BJ (cell line): Measurements from ENCODE around the gene ITGAV. TPM values are rescaled to one million over a fixed set of nuclear protein-coding genes. Genes with fewer than 3 reads are reported as not detected.
A peak's percentile ranks its signal among the peaks of the same experiment; 100 is the strongest.

ENCODE experiments used
- CTCF ChIA-PET: fragments of 350-600 bp; formaldehyde crosslinking; extraction: SDS; loops from one replicate; lab custom pipeline; 2021; ENCODE audit warnings: antibody characterized with exemption, inconsistent platforms; lab: Yijun Ruan, JAX
- POLR2A ChIA-PET: fragments of 300-600 bp; sonication (Branson Sonifier 250); formaldehyde crosslinking; extraction: SDS; loops from one replicate; lab custom pipeline; 2021; ENCODE audit warnings: antibody characterized with exemption; lab: Charles Lee
- DNase-seq: peaks from one replicate; pipeline ENCODE4 v3.0.0-alpha.2; 2011; ENCODE audit warnings: low read depth
- H3K27me3 ChIP-seq: 2 replicates; pipeline ENCODE4 v1.6.0; 2011; ENCODE audit warnings: low read length; ENCODE audit not compliant: control insufficient read depth, insufficient read depth
- H3K36me3 ChIP-seq: 2 replicates; pipeline ENCODE4 v1.5.1; 2011; ENCODE audit warnings: low read length; ENCODE audit not compliant: control insufficient read depth, insufficient read depth
- H3K4me3 ChIP-seq: 2 replicates; pipeline ENCODE4 v1.5.1; 2011; ENCODE audit warnings: low read depth, mild to moderate bottlenecking, control low read depth, low read length
- CTCF ChIP-seq: IDR thresholded peaks from 2 replicates; pipeline ENCODE4 v1.5.1; 2011; ENCODE audit warnings: low read depth, mild to moderate bottlenecking, control low read depth, inconsistent platforms, low read length, moderate library complexity; ENCODE audit not compliant: insufficient read depth
- polyA plus RNA-seq: library from polyadenylated mRNA; depleted of rRNA; stranded (reverse); fragments of >200 nt; gene quantifications from 2 replicates; pipeline ENCODE4 v1.2.3, GENCODE V29; 2011

The ITGAV gene
- polyA plus RNA-seq, 1 experiment, result 103 TPM

GRCh38 chr2:186641132-186641806 lies 51.4 kb downstream of the ITGAV start:
- Histone ChIP-seq H3K27me3 (no peaks in the 10 kb centered on the region), H3K4me3 (no peak overlapping the region), H3K36me3 (peaks cover 4% of the 10 kb centered on the region; the same call in 1 of the 2 replicates)
- CTCF ChIA-PET, result interaction anchor here (0.9 to 4.3 kb wide), 22 partner anchors 8 to 152 kb away, joined by 3 to 102 read pairs (median 6); no protein-coding TSS in a partner anchor
- POLR2A ChIA-PET, result no interaction called here
- TF ChIP-seq CTCF, result no peak
- DNase-seq, result no peak

- DNase-seq, result peak; percentile 28
- Histone ChIP-seq H3K27me3 (no peaks in the 10 kb centered on the region), H3K36me3 (peaks cover 4% of the 10 kb centered on the region; the same call in 1 of the 2 replicates), H3K4me3 (no peak overlapping the region)
- POLR2A ChIA-PET, result no interaction called here
- peak; percentile 79 for TF ChIP-seq CTCF
- CTCF ChIA-PET, result interaction anchor here (0.6 to 4.3 kb wide), 26 partner anchors 8 to 907 kb away, joined by 3 to 102 read pairs (median 6); no protein-coding TSS in a partner anchor
These were observed 52.0 kb downstream of the ITGAV start for GRCh38 chr2:186641807-186642321.

- POLR2A ChIA-PET, result no interaction called here
- no peak for TF ChIP-seq CTCF
- Histone ChIP-seq H3K27me3 (no peaks in the 10 kb centered on the region), H3K36me3 (peaks cover 1% of the 10 kb centered on the region; the same call in 1 of the 2 replicates), H3K4me3 (no peak overlapping the region)
- DNase-seq, result no peak
- CTCF ChIA-PET, result interaction anchor here (0.7 to 1.2 kb wide), 2 partner anchors 19 to 142 kb away, joined by 3 read pairs; no protein-coding TSS in a partner anchor
These were observed 54.9 kb downstream of the ITGAV start for GRCh38 chr2:186644791-186645190.

GRCh38 chr2:186645999-186646398 lies 56.1 kb downstream of the ITGAV start:
- Histone ChIP-seq H3K4me3 (no peak overlapping the region), H3K36me3 (peaks cover 3% of the 10 kb centered on the region; the same call in 1 of the 2 replicates), H3K27me3 (no peaks in the 10 kb centered on the region)
- no peak for DNase-seq
- POLR2A ChIA-PET, result no interaction called here
- no peak for TF ChIP-seq CTCF
- CTCF ChIA-PET, result interaction anchor here (1.2 kb wide), 1 partner anchor 143 kb away, joined by 3 read pairs; no protein-coding TSS in a partner anchor

GRCh38 chr2:186648130-186648529 lies 58.3 kb downstream of the ITGAV start:
- TF ChIP-seq CTCF, result no peak
- Histone ChIP-seq H3K36me3 (peaks cover 5% of the 10 kb centered on the region; the same call in 1 of the 2 replicates), H3K4me3 (no peak overlapping the region), H3K27me3 (no peaks in the 10 kb centered on the region)
- ChIA-PET CTCF (interaction anchor here (1.7 kb wide), 1 partner anchor 143 kb away, joined by 4 read pairs; no protein-coding TSS in a partner anchor), POLR2A (no interaction called here)
- peak; percentile 9 for DNase-seq
